Activated gamma-delta T cell (primary cell): ENCODE data around the gene DENND2A.
"Not testable (repeated sequence)": the region's sequence is repeated elsewhere in the genome, so short reads cannot be mapped to it uniquely, and the experiment has no call there.

ENCODE experiments used
- DNase-seq: peaks from one replicate; lab custom pipeline; 2025; lab: John Stamatoyannopoulos, UW

DENND2A gene

GRCh38 chr7:140673774-140674155, 33.2 kb upstream of the DENND2A start:
- no peak for DNase-seq

- DNase-seq = peak; percentile 42
Measured at GRCh38 chr7:140673063-140673773, 32.6 kb upstream of the DENND2A start.

GRCh38 chr7:140672382-140673062, 31.9 kb upstream of the DENND2A start, which contains the start of gene ADCK2:
ADCK2 (plus strand) TSS chr7:140672945; CDS start chr7:140673331, 386 bp downstream.
- DNase-seq = no peak

GRCh38 chr7:140671966-140672365, 31.4 kb upstream of the DENND2A start:
- DNase-seq = no peak

- DNase-seq = no peak
Measured at GRCh38 chr7:140670343-140670935, 29.8 kb upstream of the DENND2A start.

GRCh38 chr7:140669862-140670261, 29.2 kb upstream of the DENND2A start:
- DNase-seq = not testable (repeated sequence)

- DNase-seq = no peak
Measured at GRCh38 chr7:140669352-140669751, 28.7 kb upstream of the DENND2A start.

GRCh38 chr7:140668641-140669040, 28.0 kb upstream of the DENND2A start:
- no peak for DNase-seq

GRCh38 chr7:140667476-140667875, 26.9 kb upstream of the DENND2A start:
- no peak for DNase-seq

GRCh38 chr7:140662938-140663337, 22.3 kb upstream of the DENND2A start:
- not testable (repeated sequence) for DNase-seq

GRCh38 chr7:140661124-140661523, 20.5 kb upstream of the DENND2A start:
- no peak for DNase-seq

GRCh38 chr7:140659856-140660255, 19.2 kb upstream of the DENND2A start:
- DNase-seq = no peak

- no peak for DNase-seq
Measured at GRCh38 chr7:140657891-140658290, 17.3 kb upstream of the DENND2A start.

GRCh38 chr7:140656548-140657515, 16.2 kb upstream of the DENND2A start:
- DNase-seq = no peak

GRCh38 chr7:140655511-140656408, 15.1 kb upstream of the DENND2A start:
- DNase-seq = no peak

- DNase-seq = no peak
Measured at GRCh38 chr7:140654661-140655060, 14.0 kb upstream of the DENND2A start.

- DNase-seq = no peak
Measured at GRCh38 chr7:140654109-140654387, 13.4 kb upstream of the DENND2A start.

GRCh38 chr7:140653319-140654108, 12.9 kb upstream of the DENND2A start:
- DNase-seq = no peak

GRCh38 chr7:140650367-140650766, 9.8 kb upstream of the DENND2A start:
- DNase-seq = no peak

- no peak for DNase-seq
Measured at GRCh38 chr7:140649556-140650205, 9.1 kb upstream of the DENND2A start.
